GM21381 (cell line): ENCODE data around the gene CDC73.
"Not testable (repeated sequence)": the region's sequence is repeated elsewhere in the genome, so short reads cannot be mapped to it uniquely, and the experiment has no call there.

ENCODE experiments used
- ATAC-seq: cut with Tn5 transposase; IDR thresholded peaks from one replicate; pipeline ENCODE4 v1.9.1; 2021; ENCODE audit warnings: mild to moderate bottlenecking, moderate library complexity; ENCODE audit not compliant: unreplicated experiment

The CDC73 gene

DNA sequence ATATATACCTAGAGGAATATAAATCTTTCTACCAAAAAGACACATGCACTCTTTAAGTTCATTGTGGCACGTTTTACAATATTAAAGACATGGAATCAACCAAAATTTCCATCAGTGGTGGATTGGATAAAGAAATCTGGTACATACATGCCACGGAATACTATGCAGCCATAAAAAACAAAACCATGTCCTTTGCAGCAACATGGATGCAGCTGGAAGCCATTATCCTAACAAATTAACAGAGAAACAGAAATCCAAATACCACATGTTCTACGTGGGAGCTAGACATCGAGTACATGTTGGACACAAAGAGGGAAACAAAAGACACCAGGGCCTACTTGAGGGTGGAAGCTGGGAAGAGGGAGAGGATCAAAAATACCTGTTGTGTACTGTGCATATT lies 97.6 kb downstream of the CDC73 start:
- no peak for ATAC-seq

DNA sequence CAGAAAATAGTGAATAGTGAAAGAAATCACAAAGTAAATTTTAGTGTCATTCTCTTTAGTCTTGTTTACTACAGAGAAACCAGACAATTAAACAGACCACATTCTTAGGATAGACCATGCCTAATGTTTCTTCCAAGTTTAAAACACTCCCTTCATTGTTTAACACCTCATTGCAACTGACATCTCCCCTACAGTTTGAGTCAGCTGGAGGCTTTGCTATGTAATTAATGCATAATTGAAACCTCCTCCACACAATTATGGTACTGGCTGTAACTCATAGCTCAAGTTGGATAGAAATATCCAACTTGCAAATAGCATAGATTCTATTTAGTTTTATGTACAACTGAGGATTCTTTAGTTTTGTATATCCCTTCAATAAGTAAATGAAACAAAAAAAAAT lies 99.8 kb downstream of the CDC73 start:
- ATAC-seq = no peak

DNA sequence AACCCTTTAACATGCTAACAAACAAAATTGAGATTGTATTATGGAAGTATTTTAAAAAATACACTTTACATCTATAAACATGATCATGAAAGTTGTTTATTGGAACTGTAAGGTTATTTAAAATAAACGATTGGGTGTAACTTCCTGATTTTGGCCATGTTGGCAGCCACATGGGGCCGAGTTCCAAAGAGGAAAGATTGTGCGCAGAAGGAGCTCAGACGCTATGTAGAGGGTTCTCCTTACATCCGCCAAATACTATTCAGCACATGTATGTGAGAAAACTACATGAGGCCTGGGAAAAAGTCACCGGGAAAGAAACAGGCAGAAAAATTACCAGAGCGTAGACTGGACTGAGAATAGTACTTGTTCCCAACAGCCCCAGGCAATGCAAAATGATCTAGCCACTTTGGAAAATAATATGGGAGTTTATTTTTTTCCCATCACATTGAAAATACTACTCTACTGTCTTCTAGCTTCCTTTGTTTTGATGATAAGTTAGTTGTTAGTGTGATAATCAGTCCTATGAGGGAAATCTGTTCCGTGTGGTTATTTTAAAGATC lies 100.3 kb downstream of the CDC73 start:
- no peak for ATAC-seq

DNA sequence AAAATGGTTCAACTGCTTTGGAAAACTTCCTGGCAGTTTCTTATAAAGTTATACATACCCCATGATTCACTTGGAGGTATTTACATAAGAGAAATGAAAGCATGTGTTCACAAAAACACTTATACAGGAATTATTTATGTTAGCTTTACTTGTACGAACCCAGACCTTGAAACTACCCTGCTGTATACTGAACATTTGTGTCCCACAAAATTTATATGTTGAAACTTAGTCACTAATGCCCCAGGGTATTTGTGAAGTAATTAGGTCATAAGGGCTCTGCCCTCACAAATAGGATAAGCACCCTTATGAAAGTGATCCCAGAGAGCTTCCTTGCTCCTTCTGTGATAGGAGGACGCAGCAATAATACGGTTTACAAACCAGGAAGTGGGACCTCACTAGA lies 107.3 kb downstream of the CDC73 start:
- no peak for ATAC-seq

DNA sequence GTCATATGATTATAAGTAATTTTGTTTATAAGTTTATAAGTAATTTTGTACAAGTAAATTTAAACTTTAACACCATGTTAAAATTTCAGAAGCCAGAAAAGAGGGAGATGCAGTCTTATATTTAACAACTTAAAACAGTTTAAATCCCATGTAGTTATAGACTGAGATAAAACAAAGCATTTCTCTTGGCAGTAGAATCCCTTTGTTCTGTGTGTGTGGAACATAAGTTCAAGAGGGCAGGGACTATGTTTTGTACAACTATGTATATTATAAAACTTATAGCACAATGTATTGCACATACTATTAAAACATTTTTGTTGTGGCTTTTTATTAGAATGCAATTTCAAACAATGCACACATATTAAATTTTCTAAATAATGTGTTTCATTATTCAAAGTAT lies 109.3 kb downstream of the CDC73 start:
- ATAC-seq = not testable (repeated sequence)

DNA sequence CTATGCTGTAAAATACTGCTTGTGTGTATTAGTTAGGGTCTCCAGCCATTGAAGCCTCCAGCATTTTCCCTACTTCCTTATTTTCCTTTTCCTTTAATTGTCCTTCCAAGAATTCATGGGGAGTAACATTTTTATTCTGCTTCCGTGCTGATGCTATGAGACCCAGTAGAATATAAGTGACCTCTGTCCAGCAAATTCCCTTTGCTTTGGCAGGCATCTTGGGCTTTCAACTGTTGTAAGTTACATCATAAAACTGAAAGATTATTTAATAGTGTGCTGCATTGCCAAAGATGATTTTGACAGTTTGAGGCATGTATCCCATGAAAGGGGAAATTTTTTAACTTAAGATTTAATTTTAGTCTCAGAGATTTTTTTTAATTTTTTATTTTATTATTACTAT lies 112.7 kb downstream of the CDC73 start:
- ATAC-seq = no peak

DNA sequence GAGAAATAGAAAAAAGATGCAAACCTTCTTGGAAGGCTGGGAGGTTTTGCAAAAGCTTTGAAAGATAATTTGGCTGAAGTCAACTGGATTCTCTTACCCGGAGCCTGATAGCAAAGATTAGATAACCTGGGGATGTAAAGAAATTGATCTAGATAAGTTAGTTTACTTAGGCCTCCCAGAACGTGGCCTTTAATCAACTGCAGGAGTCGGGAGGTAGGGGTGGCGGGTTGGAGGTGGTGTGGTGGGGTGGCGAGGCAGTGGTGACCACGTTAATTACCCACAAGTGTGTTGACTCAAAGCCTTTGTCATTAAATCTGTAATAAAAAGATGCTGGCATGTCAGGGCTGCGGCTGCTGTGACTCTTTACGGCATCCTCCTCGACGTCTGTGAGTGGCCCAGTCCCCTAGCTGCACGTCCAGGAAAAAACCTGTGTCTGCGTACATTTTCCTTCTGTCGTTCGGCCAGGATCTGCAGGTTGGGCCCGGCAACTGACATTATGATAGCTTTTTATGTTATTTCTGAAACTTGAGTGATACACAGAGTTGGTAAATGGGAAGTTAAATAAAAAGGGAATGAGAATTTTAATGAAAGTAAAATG lies 115.6 kb downstream of the CDC73 start:
- ATAC-seq = no peak

DNA sequence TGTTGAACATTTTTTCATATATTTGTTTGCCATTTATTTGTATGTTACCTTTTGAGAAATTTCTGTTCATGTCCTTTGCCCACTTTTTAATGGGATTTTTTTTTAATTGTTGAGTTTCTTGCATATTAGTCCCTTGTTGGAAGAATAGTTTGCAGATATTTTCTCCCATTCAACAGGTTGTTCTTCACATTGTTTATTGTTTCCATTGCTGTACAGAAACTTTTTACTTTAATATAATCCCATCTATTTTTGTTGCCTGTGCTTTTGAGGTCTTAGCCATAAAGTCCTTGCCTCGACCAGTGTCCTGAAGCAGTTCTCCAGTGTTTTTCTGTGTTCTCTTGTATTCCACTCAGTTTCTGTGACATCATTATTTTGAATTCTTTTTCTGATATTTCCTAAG lies 118.8 kb downstream of the CDC73 start:
- ATAC-seq = no peak

DNA sequence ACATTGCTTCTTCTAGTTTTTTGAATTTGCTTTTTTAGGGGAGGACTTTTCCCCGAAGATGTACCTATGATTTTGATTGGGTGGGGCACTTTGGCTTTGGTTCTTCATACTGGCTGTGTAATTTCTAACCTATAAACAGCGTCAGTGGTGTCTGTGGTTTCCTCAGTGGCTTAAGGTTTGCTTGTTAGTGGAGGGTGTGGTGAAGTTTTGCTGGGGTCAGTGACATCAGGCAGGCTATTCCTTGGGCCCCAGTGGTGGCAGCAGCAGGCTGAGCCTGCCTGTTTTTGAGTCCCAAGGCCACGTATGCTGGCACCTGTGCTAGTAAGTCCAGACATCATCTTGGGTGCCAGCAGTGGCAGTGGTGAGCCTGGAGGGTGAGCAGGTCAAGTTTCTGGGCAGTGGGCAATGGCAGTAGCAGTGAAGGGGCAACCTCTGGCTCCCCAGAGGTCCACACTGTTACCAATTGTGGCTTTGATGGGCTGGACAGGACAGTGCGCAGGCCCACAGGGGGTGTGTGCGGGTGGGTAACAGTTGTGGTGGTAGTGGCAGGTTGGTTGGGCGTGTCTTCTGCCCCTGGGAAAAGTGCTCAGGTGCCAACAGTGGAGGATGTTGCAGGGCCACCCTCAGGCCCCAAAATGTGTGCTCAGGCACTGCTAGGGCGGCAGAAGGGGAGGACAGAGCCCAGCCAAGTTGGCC lies 119.4 kb downstream of the CDC73 start:
- peak; percentile 71 for ATAC-seq

DNA sequence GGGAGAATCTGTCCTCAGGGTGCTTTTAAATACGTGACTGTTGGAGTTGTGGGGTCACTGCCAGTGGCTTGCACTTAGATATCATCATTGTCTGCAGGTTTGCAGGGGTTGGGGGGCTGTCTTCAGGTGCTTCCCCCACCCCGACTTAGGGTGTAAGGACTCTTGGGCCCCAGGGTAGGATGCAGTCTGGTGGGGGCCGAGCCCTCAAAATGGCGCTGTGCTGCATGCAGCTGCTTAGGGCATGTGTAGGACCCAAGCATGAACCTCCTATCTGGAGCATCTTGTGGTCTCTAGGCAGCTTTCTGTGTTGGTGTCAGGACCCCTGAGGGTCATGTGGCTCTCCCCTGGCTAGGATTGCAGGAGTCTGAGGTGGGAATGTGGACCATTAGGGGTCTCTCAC lies 120.2 kb downstream of the CDC73 start:
- ATAC-seq = no peak

DNA sequence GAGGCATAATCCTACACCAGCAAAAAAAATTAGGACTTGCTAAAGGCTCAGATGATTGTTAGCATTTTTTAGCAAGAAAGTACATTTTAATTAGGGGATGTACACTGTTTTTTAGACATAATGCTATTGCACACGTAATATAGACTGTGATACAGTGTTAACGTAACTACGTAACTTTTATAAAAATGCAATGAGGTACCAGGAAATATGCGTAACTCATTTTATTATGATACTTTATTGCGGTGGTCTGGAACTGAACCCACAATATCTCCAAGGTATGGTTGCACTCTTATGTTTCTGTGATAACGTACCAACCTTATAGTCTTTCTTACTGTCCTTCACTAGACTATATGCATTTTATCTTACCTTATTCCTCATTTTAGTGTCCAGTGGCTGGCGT lies 127.4 kb downstream of the CDC73 start:
- no peak for ATAC-seq

DNA sequence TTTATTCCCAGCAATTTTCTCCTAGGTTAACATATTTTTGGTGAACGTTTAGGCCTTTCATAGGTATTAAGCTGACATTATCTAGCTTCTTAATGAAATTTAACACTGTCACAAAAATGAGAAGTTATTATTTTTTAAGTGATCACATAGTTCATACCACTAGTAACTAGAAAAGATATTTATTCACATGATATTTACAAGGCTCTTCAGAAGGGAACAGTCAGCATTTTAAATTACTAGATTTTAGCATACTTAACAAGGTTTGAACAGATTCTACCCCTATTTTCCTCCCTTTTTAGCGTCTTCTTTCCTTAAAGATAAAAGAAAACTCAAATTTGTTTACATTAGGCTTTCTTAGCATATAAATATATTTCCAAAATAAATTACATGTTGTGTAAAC lies 130.1 kb downstream of the CDC73 start:
- ATAC-seq = no peak

DNA sequence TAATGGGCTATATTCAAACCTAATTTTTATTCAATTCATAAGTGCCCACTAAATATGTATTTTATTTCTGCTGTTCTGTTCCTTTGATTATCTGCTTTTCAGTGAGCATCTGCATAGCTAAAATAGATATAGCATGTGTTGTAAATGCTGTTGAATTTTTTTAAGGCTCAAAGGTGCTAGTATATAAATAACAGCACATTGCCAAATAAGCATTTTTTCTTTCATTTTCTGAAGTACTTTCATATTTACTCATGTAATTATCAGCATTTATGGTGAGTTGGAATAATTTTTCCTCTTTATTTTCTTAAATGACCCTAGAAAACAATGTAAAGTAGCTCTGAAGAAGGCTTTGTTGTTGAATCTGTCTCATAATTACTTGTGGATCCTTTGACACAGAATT lies 134.2 kb downstream of the CDC73 start:
- ATAC-seq = no peak

DNA sequence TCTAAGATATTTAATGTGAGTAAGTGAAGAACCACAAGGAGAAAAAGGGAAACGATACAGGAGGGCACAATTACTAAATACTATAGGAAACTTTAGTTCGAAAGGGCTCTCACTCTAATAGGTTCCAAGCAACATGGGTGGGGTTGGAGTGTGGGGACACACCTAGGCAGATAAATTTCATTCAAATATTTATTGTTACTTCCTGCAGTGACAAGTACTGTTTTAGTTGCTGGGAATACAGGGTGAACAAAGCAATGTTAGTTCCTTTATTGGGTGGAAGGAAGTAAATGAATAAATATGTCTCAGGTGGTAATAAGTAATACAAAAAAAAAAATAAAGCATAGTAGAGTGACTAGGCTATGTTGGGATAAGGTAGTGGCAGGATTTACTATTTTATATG lies 137.8 kb downstream of the CDC73 start:
- ATAC-seq = no peak

DNA sequence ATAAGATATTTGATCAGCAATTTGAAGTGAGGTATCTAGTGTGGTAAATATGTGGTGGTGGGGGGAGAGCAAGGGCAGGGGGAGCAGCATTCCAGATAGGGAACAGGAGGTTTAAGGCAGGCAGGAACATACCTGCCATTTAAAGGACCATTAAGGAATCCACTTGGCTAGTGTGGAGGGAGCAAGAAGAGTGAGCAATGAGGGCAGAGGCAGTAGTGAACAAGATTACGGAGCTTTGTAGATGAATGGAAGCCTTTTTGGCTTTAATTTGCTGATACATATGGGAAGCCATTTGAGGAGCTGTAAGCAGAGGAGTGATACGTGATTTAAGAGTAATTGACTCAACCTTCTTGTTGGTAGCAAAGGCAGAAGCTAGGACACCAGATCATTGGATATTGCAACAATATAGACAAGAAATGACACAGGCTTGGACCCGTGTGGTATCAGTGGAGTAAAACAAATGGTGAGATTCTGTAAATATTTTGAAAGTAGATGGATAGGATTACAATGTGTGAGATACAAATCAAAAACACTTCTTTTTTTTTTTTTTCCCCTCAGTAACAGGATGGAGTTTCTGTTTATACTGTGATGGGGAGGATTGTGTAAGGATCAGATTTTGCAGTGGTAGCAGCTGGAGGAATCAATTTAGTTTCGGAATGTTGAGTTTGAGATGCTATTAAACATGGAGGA lies 138.4 kb downstream of the CDC73 start:
- ATAC-seq = no peak

DNA sequence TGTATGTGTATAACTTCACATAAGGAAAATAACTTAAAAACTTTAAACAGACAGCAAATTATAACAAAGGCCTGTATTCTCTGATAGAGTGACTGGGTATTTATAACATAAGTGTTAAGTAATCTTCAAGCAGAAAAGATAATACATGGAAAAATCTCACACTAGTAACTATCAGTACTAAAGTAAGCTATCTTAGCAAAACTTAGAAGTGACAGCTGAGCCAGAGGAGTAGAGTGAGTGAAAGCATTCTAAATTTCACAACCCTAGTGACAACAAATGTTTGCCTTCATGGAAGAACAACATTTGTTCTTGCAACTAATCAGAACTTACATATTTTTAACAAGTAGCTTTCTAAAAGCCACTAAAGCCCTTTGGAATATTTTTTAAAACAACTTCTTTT lies 139.1 kb downstream of the CDC73 start:
- ATAC-seq = no peak

DNA sequence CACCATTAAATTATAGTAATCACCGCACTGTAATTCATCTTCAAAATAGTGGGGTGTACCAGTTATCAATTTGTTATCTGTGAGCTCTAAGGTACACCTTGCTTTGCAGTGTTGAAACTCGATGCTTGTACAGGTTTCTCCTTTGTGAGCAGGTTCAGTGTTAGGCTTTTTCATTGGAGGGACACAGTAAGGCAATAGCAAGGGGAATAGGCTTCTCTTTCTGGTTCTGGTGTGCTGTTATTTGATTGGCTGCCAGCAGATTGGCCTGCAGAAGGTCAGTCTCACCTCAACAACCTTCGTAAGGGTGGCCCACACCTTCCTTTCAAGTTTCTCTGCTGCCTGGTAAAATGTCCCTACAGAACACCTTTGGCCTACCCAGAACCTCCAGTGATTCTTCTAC lies 140.8 kb downstream of the CDC73 start:
- ATAC-seq = no peak

DNA sequence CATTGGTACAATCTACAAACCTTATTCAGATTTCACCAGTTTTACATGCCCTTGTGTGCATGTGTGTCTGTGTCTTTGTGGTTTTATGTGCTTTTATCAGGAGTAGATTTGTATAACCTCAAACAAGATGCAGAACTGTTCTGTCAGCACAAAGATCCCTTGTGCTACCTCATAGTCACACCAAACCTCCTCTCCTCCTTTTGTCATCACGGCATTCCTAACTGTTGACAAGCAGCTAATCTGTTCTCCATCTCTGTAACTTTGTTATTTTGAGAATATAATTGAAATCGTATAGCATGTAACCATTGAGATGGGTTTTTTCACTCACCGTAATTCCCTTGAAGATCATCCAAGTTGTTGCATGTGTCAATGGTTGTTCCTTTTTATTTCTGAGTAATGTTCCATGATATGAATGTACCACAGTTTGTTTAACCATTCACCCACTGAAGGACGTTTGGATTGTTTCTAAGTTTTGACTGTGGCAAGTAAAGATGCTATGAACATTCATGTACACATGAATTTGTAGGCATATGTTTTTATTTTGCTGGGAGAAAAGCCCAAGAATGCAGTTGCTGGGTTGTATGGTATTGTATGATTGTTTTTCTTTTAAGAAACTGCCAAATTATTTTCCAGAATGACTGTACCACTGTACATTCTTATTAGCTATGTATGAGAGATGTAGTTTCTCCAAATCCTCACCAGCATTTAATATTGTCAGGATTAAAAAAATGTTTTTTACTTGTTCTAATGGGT lies 142.7 kb downstream of the CDC73 start:
- ATAC-seq = no peak

DNA sequence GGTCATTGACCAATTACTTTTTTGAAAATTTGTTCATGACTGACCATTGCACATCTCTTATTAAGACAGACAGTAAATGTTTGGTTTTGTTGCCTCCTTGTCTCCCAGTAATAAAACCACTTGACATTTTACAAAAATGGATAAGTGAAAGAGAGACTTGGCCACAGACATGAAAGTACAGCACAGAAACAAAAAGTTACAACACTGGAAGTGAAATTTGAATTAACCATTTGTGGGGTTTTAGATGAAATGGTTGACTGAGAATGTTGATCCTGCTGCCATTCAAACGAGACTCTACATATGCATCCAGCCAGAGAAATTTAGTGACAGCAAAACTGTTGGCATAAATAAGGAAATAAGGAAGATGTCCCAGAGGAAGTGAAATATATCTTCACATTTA lies 143.9 kb downstream of the CDC73 start:
- no peak for ATAC-seq

DNA sequence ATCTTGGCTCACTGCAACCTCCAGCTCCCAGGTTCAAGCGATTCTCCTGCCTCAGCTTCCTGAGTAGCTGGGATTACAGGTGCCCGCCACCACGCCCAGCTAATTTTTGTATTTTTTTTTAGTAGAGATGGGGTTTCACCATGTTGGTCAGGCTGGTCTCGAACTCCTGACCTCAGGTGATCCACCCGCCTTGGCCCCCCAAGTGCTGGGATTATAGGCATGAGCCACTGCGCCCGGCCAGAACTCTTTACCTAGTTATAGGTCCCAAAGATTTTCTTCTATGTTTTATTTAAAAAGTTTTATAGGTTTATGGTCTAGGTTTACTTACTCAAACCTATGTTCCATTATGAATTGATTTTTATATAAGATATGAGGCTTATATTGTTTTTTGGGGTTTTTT lies 145.0 kb downstream of the CDC73 start:
- not testable (repeated sequence) for ATAC-seq

DNA sequence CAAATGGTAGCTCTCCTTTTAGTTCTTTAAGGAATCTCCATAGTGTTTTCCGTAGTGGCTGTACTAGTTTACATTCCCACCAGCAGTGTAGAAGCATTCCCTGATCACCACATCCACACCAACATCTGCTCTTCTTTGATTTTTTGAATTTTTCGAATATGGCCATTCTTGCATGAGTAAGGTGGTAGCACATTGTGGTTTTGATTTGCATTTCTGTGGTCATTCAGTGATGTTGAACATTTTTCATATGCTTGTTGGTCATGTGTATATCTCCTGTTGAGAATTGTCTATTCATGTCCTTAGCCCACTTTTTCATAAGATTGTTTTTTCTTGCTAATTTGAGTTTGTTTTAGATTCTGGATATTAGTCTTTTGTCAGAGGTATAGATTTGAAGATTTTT lies 149.2 kb downstream of the CDC73 start:
- peak; percentile 98 for ATAC-seq
